GM04504 (cell line): ENCODE results near the gene WWOX.

ENCODE experiments used
- DNase-seq: peaks from one replicate; pipeline ENCODE4 v3.0.0-alpha.2; 2012; ENCODE audit warnings: low read depth

Gene WWOX

GRCh38 chr16:78438219-78438618 lies 338.8 kb downstream of the WWOX start:
- no peak for DNase-seq

DNA sequence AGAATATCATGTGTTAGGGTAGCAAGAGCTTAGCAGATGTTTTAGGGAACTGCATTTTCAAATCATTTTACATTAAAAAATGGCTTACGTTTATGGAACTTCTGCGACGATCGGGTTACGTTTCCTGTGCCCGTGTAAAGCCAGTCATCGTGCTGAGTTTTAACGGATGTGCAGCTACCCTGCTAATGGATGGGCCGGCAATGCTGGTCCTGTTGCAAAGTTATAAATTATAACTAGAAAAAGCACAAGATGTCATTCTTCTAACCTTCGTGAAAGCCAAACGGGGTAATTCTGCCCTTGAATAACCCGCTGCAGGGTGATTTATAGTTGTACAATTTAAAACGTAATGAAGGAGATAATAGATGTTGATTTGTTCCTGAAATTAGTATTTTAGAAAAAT lies 339.2 kb downstream of the WWOX start:
- DNase-seq: no peak

- DNase-seq: no peak
Measured at GRCh38 chr16:78439646-78440045, 340.2 kb downstream of the WWOX start.

- no peak for DNase-seq
Measured at GRCh38 chr16:78441298-78441697, 341.8 kb downstream of the WWOX start.

DNA sequence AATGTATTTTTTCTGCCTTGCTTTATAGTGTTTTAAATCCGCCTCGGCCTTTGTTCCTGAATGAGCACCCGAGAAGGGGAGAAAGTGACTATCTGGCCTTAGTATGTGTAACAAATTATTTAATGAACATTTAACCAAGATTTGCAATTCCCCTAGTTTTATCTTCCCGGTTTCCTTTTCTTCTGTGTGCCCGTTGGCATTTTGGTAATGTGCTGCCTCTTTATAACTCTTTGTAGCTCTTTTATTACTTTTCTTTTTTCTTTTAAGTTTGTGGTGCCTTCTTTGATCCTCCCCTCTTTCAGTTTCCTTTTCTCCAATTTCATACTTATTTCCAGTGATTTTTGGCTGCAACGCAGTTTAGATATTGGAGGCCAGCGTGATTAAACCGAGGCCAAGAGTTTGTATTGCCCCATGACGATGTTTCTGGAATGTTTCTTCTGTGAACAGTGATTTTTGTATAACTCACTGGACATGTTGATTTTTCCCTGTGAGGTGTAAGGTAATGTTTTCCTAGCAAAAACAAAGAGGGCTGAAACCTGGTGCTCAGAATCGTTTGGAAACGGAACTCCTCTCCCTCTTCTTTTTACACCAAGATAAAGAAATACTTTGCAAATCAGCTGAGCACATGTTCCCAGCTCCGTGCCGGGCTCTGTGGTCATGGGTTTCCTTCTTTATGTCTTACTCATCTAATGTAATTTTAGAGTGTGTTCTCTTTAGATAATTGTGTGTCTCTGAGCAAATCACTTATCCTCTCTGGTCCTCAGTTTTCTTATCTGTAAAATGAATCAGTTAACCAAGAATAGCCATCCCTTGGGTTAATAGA lies 344.3 kb downstream of the WWOX start:
- no peak for DNase-seq

DNA sequence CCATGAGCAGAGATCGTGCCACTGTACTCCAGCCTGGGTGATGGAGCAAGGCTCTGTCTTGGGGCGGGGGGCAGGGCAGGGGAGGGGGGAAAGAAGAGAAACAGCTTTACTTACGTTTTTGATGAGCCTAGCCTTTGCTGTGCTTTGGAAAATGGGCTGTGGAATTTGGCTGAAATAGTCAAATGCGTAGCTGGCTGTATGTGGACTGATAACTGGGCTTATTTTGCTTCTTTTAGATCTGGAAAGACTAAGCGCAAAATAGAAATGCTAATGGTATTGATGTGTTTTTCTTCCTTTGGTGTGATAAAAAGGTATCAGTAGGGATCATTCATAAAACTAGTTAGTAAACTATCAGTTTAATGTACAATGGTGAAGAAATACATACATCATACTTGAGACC lies 346.4 kb downstream of the WWOX start:
- no peak for DNase-seq

DNA sequence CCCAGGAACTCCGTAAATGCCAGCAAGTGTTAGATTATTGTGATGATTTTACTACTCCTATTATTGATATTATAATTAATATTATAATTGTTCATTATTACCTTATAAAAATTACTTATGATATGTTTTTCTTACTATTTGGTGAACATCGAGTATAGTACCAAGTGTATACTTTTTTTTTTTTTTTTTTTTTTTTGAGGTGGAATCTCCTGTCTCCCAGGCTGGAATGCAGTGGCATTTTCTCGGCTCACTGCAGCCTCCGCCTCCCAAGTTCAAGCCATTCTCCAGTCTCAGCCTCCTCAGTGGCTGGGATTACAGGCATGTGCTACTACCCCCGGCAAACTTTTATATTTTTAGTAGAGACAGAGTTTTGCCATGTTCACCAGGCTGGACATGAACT lies 347.0 kb downstream of the WWOX start:
- no peak for DNase-seq

- no peak for DNase-seq
Measured at GRCh38 chr16:78446992-78447563, 347.6 kb downstream of the WWOX start.

DNA sequence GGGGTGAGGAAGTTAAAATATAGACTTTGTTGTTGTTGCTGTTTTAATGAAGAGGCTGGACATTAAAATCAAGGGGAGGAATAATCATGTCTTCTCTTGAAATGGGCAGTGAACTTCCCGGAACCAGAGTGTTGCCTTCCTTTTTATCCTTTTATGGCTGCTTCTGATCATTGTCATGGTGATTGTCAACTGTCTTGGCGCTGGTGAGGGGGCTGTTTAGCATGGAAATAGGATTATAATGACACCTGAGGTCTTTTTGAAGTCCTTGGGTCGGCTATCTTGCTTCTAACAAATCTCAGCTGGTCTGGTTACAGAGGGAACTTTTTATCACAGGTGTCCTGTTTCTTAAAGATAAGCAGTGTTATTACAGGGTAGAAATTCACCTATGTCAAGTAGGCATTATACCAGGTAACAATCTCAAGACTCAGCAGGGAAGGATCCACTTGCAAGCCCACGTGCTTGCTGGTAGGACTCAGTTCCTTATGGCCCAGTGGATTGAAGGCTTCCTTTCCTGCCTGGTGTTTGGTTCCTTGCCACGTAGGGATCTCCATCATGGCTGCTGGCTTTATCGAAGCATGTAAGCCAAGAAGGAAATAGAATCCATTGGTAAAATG lies 349.3 kb downstream of the WWOX start:
- DNase-seq: no peak

DNA sequence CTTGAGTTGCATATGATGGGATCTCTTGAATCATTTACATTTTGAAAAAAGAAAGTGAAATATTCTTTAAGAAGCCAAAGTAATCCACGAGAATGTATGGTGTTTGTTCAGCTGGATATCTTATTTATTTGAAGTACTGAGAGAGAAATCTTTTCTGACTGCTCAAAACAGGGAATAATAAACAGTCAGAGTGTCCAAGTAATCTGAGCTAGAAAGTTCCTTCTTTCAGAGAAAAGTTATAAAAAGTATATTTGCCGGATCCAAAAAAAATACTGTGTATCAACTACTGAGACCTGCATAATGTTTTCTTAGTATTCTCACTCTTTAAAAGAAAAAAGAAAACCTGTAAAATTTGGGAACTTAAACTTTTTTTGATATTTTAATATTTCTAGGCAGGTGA lies 350.8 kb downstream of the WWOX start:
- DNase-seq: no peak

DNA sequence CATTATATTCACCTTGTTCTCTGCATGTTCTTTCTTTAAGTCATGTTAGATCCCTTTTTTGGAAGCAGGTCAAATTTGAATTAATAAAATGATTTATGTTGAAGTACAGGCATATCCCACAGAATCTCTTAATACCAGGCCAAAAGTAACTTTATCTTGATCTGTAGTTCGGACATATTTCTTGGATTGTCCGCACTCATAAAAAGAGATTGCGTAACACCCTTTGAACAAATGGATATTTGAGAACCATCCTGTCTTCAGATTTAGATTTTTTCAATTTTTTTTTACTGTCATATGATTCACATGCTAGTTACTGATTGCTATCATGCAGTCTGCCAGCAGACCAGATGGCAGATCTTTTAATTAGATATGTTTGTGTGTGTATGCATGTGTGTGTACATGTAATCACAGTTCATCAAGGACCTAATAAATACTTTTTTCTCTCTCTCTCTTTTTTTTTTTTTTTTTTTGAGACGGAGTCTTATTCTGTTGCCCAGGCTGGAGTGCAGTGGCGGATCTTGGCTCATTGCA lies 352.6 kb downstream of the WWOX start:
- no peak for DNase-seq

DNA sequence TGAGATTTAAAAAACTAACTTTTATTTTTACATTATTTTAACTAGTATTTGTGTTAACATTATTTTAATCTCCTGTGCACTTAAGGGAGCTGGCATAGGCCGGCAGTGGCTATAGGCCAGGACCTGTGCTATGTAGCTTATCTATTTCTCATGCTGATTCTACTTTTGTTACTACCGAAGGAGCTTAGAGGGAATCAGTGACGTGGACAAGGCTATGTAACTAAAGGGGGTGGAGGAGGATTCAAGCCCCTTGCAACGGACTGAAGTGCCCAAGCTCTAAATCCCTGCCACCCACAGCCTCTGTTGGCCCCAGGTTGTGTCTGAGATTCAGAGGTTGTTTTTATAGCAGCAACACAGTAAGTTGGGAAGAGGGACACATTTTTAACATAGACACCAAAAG lies 356.4 kb downstream of the WWOX start:
- DNase-seq: no peak

DNA sequence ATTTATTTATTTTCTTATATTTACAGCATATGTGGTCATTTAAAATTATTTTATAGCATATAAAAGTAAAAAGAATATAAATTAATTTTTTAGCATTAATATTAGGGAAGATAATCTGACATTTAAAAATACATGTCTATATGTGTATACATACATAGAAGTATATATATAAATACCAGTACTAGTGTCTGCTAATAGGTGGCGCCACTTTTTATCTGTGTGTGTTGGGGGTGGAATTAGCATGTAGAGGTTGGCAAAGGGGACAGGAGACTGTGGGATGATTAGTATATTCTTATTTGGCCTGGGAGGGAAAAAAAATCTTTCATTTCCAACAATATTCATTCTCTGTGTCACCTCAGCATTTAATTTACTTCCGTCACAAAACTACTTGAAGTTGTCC lies 359.1 kb downstream of the WWOX start:
- no peak for DNase-seq

DNA sequence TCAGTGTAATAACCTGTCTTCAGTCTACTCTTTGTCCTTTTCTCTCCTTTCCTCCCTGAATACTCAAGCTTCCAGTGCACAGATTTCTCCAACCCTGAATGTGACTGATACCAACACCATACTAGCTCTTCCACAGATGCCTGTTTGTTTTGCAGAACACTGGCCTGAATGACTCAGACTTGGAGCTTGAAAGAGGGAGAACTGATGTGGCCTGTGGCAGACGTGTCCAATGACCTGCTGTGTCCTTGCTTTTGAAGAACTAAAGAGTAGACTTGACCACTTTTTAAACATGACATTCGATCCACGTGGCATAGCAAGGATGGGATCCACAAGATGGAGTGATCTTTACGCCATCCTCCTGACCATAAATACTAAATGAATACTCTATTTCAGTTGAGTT lies 361.0 kb downstream of the WWOX start:
- no peak for DNase-seq

DNA sequence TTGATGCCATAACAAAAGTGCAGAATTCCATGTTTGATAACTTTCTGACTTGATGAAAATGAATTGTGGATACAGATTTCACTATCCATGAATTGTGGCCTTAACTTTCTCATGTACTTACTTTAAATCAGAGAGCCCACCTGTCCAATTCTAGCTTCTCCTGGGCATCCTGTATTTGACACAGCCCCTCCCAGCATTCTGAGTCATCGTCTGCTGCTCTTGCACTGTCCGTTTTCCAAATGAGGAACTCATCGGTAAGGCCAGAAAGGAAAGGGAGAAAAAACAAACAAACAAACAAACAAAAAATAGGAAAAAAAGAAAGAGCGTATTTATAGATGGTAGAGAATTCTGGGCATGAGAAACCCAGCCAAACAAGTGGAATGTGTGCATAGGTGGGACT lies 361.6 kb downstream of the WWOX start:
- DNase-seq: no peak

GRCh38 chr16:78461496-78462287 lies 362.2 kb downstream of the WWOX start:
- no peak for DNase-seq

DNA sequence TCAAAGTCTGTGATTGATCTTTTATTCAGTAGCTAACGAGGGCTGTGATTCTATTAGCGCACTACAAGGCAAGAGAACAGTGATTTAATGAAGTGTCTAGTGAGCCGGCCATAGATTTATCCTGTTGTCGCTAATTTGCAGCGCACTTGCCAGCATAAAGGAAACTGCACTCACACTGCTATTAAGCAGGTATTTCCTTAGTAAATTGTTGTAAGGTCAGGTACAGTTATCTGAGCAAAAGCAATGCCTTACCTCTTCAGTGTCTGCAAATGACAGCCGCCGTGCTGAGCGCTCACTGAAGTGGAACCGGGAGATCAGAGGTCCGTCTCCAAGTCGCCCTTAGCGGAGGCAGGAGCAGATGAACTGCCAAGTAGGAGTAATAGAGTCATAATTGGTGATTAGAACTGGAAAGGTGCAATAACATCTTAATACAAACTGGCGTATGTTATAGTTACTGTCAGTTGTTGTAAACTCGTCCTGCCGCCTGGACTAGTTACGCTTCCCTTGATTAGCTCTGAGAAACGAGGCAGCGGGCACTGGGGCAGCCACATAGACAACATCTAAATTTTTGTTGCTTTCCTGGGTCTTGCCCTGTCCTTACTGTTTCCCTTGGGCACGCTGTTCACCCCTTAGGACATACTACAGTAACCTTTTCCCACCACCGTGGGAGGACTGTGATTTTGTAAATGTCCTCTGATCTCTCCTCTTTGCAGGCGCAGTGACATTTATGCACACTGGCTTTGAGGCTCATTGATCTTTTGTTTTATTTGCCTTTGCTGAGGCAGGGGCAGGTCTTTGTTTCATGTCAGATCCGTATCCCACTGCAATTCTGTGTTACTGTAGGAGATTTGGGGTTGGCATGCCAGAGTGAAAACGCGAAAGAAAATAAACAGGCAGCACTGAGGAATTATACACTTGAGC lies 363.1 kb downstream of the WWOX start:
- DNase-seq: no peak

DNA sequence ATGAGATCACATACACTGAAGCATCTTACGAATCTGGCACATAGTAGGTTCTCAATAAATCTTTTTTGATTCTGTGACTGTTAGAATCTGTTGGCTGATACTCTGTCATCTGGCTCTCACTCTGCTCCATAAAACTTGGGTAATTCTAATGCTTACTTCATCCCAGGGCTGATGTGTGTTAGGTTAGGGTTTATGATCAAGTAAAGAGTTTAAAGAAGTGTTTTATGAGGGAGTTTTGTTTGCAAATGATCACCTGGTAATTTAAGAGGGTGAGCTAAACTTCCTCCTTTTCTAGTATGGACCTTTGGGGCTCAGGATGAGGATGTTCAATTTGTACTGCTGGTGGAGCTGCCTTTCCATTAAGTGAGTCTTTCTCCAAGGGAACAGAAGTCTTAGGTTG lies 364.1 kb downstream of the WWOX start:
- no peak for DNase-seq

DNA sequence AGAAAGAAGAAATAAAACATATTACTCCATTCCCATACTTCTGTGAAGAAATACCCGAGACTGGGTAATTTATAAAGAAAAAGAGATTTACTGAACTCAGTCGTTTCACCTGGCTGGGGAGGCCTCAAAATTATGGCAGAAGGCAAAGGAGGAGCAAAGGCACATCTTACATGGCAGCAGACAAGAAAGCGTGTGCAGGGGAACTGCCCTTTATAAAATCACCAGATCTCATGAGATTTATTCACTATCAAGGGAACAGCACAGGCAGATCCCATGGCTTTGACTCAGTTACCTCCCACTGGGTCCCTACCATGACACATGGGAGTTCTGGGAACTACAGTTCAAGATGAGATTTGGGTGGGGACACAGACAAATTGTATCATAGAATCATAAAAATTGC lies 365.4 kb downstream of the WWOX start:
- DNase-seq: no peak

DNA sequence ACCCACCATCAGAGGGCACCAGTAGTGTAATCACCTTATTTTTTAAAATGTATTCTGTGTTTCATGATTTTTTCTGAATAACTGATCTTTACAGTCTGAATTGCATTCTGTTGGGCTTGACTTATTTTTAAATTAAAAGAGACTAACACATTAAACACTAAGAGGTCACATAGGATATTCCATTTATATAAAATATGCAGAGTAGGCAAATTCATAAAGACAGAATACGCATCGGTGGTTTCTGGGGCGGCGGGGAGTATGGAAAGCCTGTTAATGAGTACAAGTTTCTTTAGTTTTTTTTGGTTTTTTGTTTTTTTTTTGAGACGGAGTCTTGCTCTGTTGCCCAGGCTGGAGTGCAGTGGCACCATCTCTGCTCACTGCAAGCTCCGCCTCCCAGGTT lies 366.3 kb downstream of the WWOX start:
- no peak for DNase-seq

DNA sequence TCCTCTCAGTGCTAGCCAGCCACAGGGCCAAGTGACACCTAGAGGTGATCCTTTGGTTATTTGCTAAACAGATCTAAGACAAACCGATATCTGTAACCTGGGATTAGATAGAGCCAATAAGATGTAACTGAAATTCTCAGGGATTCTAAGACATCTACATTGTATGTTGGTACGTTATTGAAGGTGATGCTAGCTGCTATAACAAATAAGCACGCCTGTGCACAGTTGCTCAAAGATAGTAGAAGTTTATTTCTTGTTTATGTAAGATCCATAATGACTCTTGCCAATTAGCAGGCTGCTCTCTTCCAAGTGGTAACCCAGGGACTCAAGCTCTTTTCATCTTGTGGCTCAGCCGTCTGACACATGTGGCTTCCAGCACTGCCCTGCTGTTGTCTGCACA lies 370.3 kb downstream of the WWOX start:
- no peak for DNase-seq
